Transverse colon (tissue), 4 donors: ENCODE measurements around the gene RGS3. TPM values are rescaled to one million over a fixed set of nuclear protein-coding genes. Genes with fewer than 3 reads are reported as not detected.

Experiments used
- DNase-seq: peaks from one replicate; pipeline ENCODE4 v3.0.0-alpha.2; 2019
- H3K27ac ChIP-seq, 4 donors: fragments of 200-600 bp; sonication (generic); 2 replicates each; pipeline ENCODE4 v1.5.1; 2016 to 2018; ENCODE audit warnings: inconsistent platforms in 4 of 4
- H3K27me3 ChIP-seq: fragments of 200-600 bp; sonication (generic); 2 replicates; pipeline ENCODE4 v1.5.1; 2017; ENCODE audit warnings: inconsistent platforms
- H3K36me3 ChIP-seq, 4 donors: fragments of 200-600 bp; sonication (generic); 2 replicates each; pipeline ENCODE4 v1.5.1; 2017 to 2019; ENCODE audit warnings: inconsistent platforms in 4 of 4
- H3K4me1 ChIP-seq, 4 donors: fragments of 200-600 bp; sonication (generic); 2 replicates each; pipeline ENCODE4 v1.5.1; 2017 to 2020; ENCODE audit warnings: inconsistent platforms in 4 of 4
- H3K4me3 ChIP-seq, 4 donors: fragments of 200-600 bp; sonication (generic); 1 replicate in 1 of 4; 2 replicates in 3 of 4; pipeline versions ENCODE4 v1.5.1 to v1.6.1; 2017 to 2019; ENCODE audit warnings: inconsistent platforms in 4 of 4
- H3K9me3 ChIP-seq, 2 donors: fragments of 200-600 bp; sonication (generic); 2 replicates each; pipeline ENCODE4 v1.5.1; 2017 to 2019; ENCODE audit warnings: inconsistent platforms in 2 of 2
- CTCF ChIP-seq, 5 experiments: fragments of 200-600 bp in 3 of 5; fragments of 450-650 bp in 2 of 5; sonication (generic) in 3 of 5; IDR thresholded peaks; 1 replicate in 2 of 5; 2 replicates in 3 of 5; pipeline ENCODE4 v1.5.1; 2016 to 2017; ENCODE audit warnings: antibody characterized with exemption in 5 of 5, inconsistent platforms in 3 of 5, mild to moderate bottlenecking in 2 of 5, moderate library complexity in 1 of 5
- EP300 ChIP-seq: sonication (generic); formaldehyde crosslinking; IDR thresholded peaks from one replicate; pipeline ENCODE4 v1.6.1; 2017; ENCODE audit warnings: antibody characterized with exemption, low read depth
- POLR2A ChIP-seq: fragments of 450-650 bp; IDR thresholded peaks from one replicate; pipeline ENCODE4 v1.6.1; 2016; ENCODE audit warnings: antibody characterized with exemption, mild to moderate bottlenecking, moderate library complexity
- POLR2AphosphoS5 ChIP-seq, 3 donors: sonication (generic); formaldehyde crosslinking; IDR thresholded peaks; one replicate each; pipeline ENCODE4 v1.6.1; 2016; ENCODE audit warnings: antibody characterized with exemption in 3 of 3
- WGBS, 2 donors: methylation state at CpG; one replicate each; pipeline ENCODE4 v1.1.5; 2018; ENCODE audit warnings: low coverage in 1 of 2; 5-methylcytosine and 5-hydroxymethylcytosine counted together
- in situ Hi-C, 4 donors: fragments of 200-750 bp; cut with MboI; loops; one replicate each; pipeline versions ENCODE4 v1.15.0 to v1.15.1; 2017; ENCODE audit warnings: low sequenced_read_pairs in 3 of 4, low pct_ligation_motif_present in 1 of 4, low pct_unique_long_range_greater_than_20kb in 1 of 4
- intact Hi-C: fragments of 100-400 bp; cut with DNase I; formaldehyde crosslinking; loops from one replicate; pipeline ENCODE4 v1.15.1; 2023; ENCODE audit warnings: low total_unique reads
- total RNA-seq, 4 donors: library from RNA; depleted of rRNA; stranded (reverse); fragments of >200 nt; gene quantifications; one replicate each; pipeline ENCODE4 v1.1.0, GENCODE V29; 2016

Gene RGS3
- total RNA-seq, 4 donors from 2014 or later: 62.7 to 150 (median 80.9) TPM

GRCh38 chr9:113425072-113425471 lies 38.5 kb upstream of the RGS3 start:
- Histone ChIP-seq H3K27me3 (no peaks in the 10 kb centered on the region), H3K27ac (no peak overlapping the region), H3K9me3 (no peaks in the 10 kb centered on the region), H3K4me3 (no peak overlapping the region), H3K4me1 (no peaks in the 10 kb centered on the region), H3K36me3 (no peaks in the 10 kb centered on the region)
- in situ Hi-C loops (no loop called here), intact Hi-C loops (no loop called here)
- TF ChIP-seq POLR2AphosphoS5 (IDR thresholded peaks at IDR 0.05): no peak
- no peak for TF ChIP-seq EP300
- no peak for TF ChIP-seq POLR2A
- no peak for TF ChIP-seq CTCF (IDR thresholded peaks at IDR 0.05)
- DNase-seq: no peak
- WGBS, 2 donors: 53% methylated on average over 2 of the region's 2 CpGs; no CpG with 5 or more reads in 1 of the 2 donors

GRCh38 chr9:113426701-113427100 lies 36.8 kb upstream of the RGS3 start:
- H3K4me1 ChIP-seq: no peaks in the 10 kb centered on the region
- no peak overlapping the region for H3K4me3 ChIP-seq
- no peak overlapping the region for H3K27ac ChIP-seq
- 84% methylated on average over 1 of the region's 1 CpG; no CpG with 5 or more reads in 1 of the 2 donors for WGBS, 2 donors
- in situ Hi-C loops: no loop called here
- intact Hi-C loops: no loop called here
- no peak for DNase-seq
- no peaks in the 10 kb centered on the region for H3K9me3 ChIP-seq
- no peak for TF ChIP-seq POLR2A
- TF ChIP-seq EP300: no peak
- TF ChIP-seq CTCF (IDR thresholded peaks at IDR 0.05): no peak
- H3K27me3 ChIP-seq: no peaks in the 10 kb centered on the region
- no peaks in the 10 kb centered on the region for H3K36me3 ChIP-seq

- TF ChIP-seq EP300 (no peak), CTCF (IDR thresholded peaks at IDR 0.05) (no peak), POLR2AphosphoS5 (IDR thresholded peaks at IDR 0.05) (no peak), POLR2A (no peak)
- in situ Hi-C loops (no loop called here), intact Hi-C loops (no loop called here)
- Histone ChIP-seq H3K27me3 (no peaks in the 10 kb centered on the region), H3K4me3 (no peak overlapping the region), H3K27ac (peak overlapping the region in 1 of 4 donors; percentile 12), H3K36me3 (no peaks in the 10 kb centered on the region), H3K4me1 (no peaks in the 10 kb centered on the region), H3K9me3 (no peaks in the 10 kb centered on the region)
- 94 to 96% methylated on average over 2 of the region's 2 CpGs for WGBS, 2 donors
- no peak for DNase-seq
Observed at GRCh38 chr9:113427629-113428028, 35.9 kb upstream of the RGS3 start.

- Histone ChIP-seq H3K27me3 (no peaks in the 10 kb centered on the region), H3K4me3 (no peak overlapping the region), H3K9me3 (no peaks in the 10 kb centered on the region), H3K27ac (peak overlapping the region in 1 of 4 donors; percentile 12), H3K4me1 (no peaks in the 10 kb centered on the region), H3K36me3 (no peaks in the 10 kb centered on the region)
- WGBS, 2 donors: 94% methylated on average over 1 of the region's 1 CpG; no CpG with 5 or more reads in 1 of the 2 donors
- no peak for DNase-seq
- intact Hi-C loops (no loop called here), in situ Hi-C loops (no loop called here)
- TF ChIP-seq POLR2AphosphoS5 (IDR thresholded peaks at IDR 0.05) (no peak), CTCF (IDR thresholded peaks at IDR 0.05) (no peak), EP300 (no peak), POLR2A (no peak)
Observed at GRCh38 chr9:113428062-113428615, 35.4 kb upstream of the RGS3 start.
